Activated CD8-positive, alpha-beta memory T cell treated with anti-CD3 and anti-CD28 coated beads for 24 hours (primary cell): Measurements from ENCODE around the gene SMIM22.

Experiments used
- DNase-seq: peaks from one replicate; pipeline ENCODE4 v3.0.0-alpha.2; 2020

The SMIM22 gene

GRCh38 chr16:4795181-4795827 is at the start of gene SMIM22:
TSS of gene SMIM22 (plus strand) at chr16:4795369. CDS start at chr16:4795735, 366 bp downstream.
- DNase-seq = no peak

- DNase-seq = no peak
Observed at GRCh38 chr16:4746215-4746614, 49.0 kb upstream of the SMIM22 start.

GRCh38 chr16:4746991-4747574 is 48.1 kb upstream of the SMIM22 start:
- DNase-seq = peak; percentile 64

DNA sequence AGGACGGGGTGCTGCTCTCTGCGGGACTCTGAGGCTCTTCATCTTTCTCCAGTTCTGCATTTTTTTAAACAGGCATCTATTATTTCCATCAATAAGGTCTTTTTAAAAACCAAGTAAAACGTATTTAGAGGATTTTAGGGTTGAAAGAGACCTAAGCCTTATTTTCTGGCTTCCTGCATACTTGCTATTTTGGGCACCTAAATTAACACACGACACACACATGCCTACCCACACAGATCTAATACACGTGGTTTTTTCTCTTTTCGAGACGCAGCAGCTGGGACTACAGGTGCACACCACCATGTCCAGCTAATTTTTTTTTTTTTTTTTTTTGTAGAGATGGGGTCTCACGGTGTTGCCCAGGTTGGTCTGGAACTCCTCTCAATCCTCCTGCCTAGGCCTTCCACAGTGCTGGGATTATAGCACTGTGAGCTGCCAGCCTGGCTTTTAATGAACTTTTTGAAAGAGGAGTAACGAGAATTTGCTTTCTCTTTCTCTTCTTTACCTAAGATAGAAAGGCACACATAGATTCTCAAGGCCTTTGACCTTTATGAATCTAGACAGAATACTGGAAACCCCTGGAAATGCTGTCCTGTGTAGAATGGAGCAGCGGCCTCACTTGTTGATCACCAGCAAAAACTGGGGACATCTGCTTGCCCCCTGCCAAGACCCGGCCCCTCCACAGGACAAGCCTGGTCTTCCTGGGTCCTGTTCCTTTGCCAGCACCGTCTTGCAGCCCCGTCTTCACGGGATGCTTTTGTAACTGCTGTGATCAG is 47.1 kb upstream of the SMIM22 start:
- DNase-seq = no peak

- no peak for DNase-seq
Observed at GRCh38 chr16:4748682-4749411, 46.3 kb upstream of the SMIM22 start.

DNA sequence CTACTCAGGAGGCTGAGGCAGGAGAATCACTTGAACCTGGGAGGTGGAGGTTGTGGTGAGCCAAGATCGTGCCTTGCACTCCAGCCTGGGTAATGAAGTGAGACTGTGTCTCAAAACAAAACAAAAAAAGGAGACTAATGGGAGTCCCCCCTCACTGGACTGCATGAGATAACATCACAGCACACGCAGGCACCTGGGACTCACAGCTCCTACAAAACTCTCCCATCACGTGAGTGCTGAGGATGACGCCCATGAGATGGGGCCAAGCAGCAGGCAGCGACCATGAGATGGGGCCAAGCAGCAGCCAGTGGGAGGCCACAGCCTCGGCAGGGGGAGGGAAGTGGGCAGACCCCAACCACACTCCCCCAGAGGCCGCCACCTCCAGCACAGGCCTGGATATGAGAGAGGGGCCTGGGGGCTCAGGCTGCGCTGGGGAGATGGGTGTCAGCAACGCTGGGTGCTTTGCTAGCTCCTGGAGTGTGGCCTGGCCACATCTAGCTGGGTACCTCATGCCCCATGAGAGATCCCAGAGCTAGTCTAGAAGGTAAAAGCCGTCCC is 45.4 kb upstream of the SMIM22 start:
- no peak for DNase-seq

GRCh38 chr16:4750896-4751295 is 44.3 kb upstream of the SMIM22 start:
- DNase-seq = no peak

DNA sequence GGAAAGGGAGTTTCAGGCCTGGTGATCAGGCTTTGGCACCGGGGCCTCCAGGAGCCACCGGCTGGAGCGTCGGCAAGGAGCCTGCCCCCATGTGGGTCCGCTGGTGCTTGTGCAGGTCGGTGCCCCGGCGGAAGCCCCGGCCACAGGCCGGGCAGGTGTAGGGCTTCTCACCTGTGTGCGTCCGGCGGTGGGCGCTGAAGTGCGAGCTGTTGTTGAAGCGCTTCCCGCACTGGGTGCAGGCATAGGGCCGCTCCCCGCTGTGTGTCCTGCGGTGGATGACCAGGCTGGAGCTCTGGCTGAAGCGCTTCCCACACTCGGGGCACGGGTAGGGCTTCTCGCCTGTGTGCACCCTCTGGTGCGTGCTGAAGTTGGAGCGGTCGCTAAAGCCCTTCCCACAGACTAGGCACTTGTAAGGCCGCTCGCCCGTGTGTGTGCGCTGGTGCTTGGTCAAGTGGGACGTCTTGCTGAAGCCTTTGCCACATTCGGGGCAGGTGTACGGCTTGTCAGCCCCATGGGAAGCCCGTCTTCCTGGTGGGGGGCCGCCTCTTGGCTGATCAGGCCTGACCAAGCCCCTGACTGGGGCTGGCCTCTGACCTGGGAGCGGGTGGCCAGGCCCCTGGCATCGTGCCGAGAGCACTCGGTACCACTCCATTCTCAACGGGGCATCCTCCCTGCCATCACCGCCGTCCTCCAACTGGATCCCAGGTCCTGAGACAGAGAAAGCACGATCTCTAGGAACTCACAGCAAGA is 42.6 kb upstream of the SMIM22 start:
- no peak for DNase-seq

GRCh38 chr16:4753227-4753626 is 41.9 kb upstream of the SMIM22 start:
- DNase-seq = no peak

DNA sequence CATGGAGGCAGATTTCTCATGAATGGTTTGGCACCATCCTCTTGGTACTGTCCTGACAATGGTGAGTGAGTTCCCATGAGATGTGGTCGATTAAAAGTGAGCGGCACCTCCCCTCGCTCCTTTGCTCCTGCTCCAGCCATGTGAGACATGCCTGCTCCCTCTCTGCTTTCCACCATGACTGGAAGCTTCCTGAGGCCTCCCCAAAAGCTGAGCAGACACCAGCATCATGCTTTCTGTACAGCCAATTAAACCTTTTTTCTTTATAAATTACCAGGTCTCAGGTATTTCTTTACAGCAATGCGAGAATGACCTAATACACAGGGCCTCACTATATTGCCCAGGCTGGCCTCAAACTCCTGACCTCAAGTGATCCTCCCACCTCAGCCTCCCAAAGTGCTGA is 40.3 kb upstream of the SMIM22 start:
- DNase-seq = no peak

- DNase-seq = no peak
Observed at GRCh38 chr16:4755687-4756086, 39.5 kb upstream of the SMIM22 start.

DNA sequence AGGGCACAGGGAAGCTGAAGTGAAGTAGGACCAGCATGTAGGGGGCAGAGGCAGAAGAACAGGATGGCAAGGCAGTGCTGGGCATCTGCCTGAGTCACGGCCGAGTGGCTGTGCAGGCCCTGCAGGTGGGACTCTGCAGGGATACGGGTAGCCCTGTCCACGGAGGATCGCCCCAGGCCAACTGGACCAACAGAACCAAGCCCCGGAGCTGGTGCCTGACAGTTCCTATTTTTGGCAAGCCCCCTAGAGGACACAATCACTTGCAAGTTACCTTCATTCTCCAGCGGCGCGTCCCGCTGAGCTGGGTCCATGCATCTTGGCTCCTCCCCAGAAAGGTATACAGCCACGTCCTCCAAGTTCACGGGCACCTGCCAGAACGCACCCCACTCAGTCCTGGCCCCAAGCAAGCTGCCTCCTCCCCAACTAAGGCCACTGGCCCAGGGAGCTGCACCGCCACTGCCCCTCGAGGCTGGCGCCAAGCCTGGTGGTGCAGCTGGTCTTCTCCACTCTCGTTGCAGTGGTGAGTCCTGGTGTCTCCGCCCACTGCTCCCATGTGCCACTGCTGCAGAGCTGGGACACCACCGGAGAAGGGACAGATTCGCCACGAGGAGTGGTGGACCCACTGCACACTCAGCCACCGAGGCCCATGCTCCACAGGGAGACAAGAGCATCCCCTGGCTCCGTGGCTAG is 34.8 kb upstream of the SMIM22 start:
- no peak for DNase-seq

DNA sequence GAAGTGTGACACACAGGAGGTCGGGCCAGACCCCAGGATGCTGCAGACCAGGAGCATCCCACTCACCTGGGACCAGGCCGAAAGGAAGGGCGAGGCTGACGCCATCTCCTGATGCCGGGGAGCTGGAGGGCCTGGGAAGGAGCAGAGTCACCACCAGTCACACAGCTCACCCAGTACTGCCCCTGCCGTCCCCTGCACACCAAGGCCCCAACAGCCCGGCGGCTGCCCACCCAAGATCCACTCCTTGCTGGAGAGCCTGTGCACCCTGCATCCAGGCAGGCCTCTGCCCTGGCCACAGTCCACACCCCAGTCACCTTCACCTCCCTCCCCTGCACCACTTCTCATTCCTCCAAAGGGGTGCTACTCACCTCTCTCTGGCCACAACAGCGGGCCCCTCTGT is 33.0 kb upstream of the SMIM22 start:
- DNase-seq = no peak

DNA sequence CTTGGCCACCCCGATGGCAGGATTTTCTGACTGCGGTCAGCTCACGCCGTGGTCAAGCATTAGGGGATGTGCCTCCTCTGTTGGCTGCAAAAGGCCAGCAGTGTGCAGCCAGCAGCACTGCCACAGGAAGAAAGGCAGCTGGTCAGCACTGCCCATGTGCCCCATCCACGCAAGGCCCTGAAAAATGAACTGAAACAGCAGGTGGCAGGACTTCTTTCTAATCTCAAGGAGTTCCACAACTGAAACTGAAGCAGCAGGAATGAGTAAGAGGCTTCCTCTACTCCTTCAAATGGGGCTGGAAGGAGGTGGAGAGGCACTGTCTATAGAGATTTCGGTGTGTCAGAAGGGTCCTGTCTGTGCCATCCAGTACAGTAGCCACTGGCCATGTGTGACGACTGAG is 31.4 kb upstream of the SMIM22 start:
- DNase-seq = no peak

DNA sequence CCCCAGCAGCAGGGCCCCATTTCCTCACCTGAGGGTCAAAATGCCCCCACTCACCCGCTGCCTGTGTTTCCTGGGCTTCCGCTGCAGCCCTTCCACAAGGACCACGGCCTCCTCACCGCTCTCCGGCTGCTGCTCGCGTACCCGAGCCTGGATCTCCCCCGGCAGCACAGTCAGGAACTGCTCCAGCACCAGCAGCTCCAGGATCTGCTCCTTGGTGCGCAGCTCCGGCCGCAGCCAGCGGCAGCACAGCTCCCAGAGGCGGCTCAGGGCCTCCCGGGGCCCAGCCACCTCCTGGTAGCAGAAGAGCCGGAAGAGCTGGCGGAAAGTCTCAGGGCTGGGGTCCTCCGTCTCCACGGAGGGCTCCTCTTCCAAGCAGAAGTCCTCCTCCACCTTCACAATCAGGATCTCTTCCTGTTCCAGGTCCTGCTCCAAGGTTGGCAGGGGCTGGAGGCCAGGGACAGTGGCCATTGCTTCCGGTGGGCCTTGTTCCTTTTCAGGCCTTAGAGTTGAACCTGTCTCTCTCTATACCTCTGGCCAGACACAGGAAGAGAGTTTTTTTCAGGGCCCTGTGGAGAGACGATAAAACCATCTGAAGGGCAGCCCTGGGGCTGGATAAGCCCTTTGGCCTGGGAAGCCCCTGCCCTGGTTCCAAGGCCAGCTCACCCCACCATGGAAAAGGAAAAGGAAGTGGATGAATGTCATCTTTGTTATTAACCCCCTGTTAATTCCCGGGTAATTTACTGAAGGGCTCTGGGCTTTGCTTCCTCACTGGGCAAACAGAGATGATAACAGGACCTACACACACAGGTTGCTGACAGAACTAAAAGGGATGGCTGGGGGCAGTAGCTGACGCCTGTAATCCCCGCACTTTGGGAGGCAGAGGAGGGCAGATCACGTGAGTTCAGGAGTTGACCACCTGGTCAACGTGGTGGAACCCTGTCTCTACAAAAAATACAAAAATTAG is 29.4 kb upstream of the SMIM22 start:
- DNase-seq = no peak

DNA sequence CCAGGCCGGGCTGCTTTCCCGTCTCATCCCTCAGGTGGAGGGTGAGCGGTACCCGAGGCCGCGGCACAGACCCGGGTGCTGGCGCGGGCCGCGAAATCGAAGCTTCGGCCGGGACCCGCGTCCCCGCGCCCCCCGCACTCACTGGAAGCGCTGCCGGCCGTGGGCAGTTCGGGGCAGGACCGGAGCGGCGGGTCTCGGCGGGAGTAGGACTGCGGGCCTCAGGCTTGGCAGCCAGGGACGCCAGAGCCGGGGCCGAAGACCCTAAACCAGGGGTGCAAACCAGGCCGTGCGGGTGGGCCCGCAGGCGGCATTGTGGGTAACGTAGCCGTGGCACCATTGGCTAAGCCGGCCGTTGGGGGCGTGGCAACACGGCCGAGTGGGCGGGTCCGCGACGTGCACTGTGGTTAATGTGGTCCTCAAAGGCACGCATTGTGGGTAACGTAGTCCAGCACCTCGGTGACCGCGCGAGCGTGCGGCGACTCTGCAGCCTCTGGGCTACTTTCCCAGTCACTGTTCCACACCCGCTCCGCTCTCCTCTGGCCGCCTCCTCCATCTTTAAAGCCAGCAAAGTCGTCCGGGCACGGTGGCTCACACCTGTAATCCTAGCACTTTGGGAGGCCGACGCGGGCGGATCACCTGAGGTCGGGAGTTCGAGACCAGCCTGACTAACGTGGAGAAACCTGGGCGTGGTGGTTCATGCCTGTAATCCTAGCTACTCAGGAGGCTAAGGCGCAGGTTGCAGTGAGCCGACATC is 28.1 kb upstream of the SMIM22 start, which contains the start of gene ZNF500:
Gene ZNF500, minus strand, starts transcription at position 288 of the 754 bp plus-strand sequence. CDS start 1,184 bp downstream, outside the sequence.
- peak; percentile 100 for DNase-seq

- DNase-seq = peak; percentile 59
Observed at GRCh38 chr16:4767872-4768548, 27.2 kb upstream of the SMIM22 start.

- DNase-seq = peak; percentile 97
Observed at GRCh38 chr16:4768549-4769305, 26.4 kb upstream of the SMIM22 start.
